WTC11 (cell line): ENCODE data around the gene TMCC1. TPM values are rescaled to one million over a fixed set of nuclear protein-coding genes. Genes with fewer than 3 reads are reported as not detected.

Experiments
- ATAC-seq: fragments of 200-7000 bp; cut with Tn5 transposase; 2 replicates; pipeline ENCODE4 v1.10.0; 2021; ENCODE audit warnings: mild to moderate bottlenecking, moderate library complexity
- CTCF ChIA-PET: fragments of 300-600 bp; sonication (Branson Sonifier 250); formaldehyde crosslinking; loops from one replicate; lab custom pipeline; 2021; ENCODE audit warnings: antibody characterized with exemption; lab: Charles Lee
- POLR2A ChIA-PET: fragments of 350-600 bp; sonication (Branson Sonifier 250); formaldehyde crosslinking; loops from one replicate; lab custom pipeline; 2021; ENCODE audit warnings: antibody characterized with exemption; lab: Charles Lee
- DNase-seq: peaks from one replicate; pipeline ENCODE4 v3.0.0; 2021; ENCODE audit warnings: low spot score
- H3K27ac Mint-ChIP-seq: 2 replicates; pipeline ENCODE4 v1.8.0; 2021; ENCODE audit warnings: mixed read lengths
- H3K27me3 Mint-ChIP-seq: 2 replicates; pipeline ENCODE4 v1.8.0; 2021; ENCODE audit warnings: low read depth, mild to moderate bottlenecking, moderate library complexity, mixed read lengths
- H3K36me3 Mint-ChIP-seq: 2 replicates; pipeline ENCODE4 v1.8.0; 2021; ENCODE audit warnings: mixed read lengths
- H3K4me1 Mint-ChIP-seq: 2 replicates; pipeline ENCODE4 v1.8.0; 2022; ENCODE audit warnings: mixed read lengths
- H3K4me3 Mint-ChIP-seq: 2 replicates; pipeline ENCODE4 v1.8.0; 2021; ENCODE audit warnings: mild to moderate bottlenecking, moderate library complexity, mixed read lengths
- H3K9me3 Mint-ChIP-seq: 2 replicates; pipeline ENCODE4 v1.8.0; 2021; ENCODE audit warnings: mixed read lengths
- FOXJ3 ChIP-seq: sonication (generic); formaldehyde crosslinking; IDR thresholded peaks from 2 replicates; pipeline ENCODE4 v1.9.0; 2021; ENCODE audit warnings: missing genetic modification reagents, mild to moderate bottlenecking, borderline replicate concordance
- JAZF1 ChIP-seq: fragments of 250-450 bp; sonication (Bioruptor Pico); IDR thresholded peaks from 2 replicates; pipeline ENCODE4 v1.9.0; 2021; ENCODE audit warnings: moderate library complexity, mild to moderate bottlenecking, inconsistent platforms
- KAT7 ChIP-seq: sonication (generic); formaldehyde crosslinking; IDR thresholded peaks from 2 replicates; pipeline ENCODE4 v1.8.1; 2023; ENCODE audit warnings: missing genetic modification reagents, mild to moderate bottlenecking, borderline replicate concordance
- PRRX2 ChIP-seq: fragments of 250-450 bp; sonication (Bioruptor Pico); IDR thresholded peaks from 2 replicates; pipeline ENCODE4 v1.8.0; 2021; ENCODE audit warnings: mild to moderate bottlenecking
- RORB ChIP-seq: fragments of 250-450 bp; sonication (Bioruptor Pico); IDR thresholded peaks from 2 replicates; pipeline ENCODE4 v1.9.0; 2021; ENCODE audit warnings: mild to moderate bottlenecking
- SOX15 ChIP-seq: fragments of 250-450 bp; sonication (Bioruptor Pico); IDR thresholded peaks from 2 replicates; pipeline ENCODE4 v1.9.0; 2021; ENCODE audit warnings: mild to moderate bottlenecking
- TCF7 ChIP-seq: sonication (generic); formaldehyde crosslinking; IDR thresholded peaks from 2 replicates; pipeline ENCODE4 v1.8.0; 2022; ENCODE audit warnings: mild to moderate bottlenecking, low read depth, missing genetic modification reagents, moderate library complexity
- TEAD4 ChIP-seq: sonication (generic); formaldehyde crosslinking; IDR thresholded peaks from 2 replicates; pipeline ENCODE4 v1.8.0; 2022; ENCODE audit warnings: mild to moderate bottlenecking, missing genetic modification reagents
- TP53 ChIP-seq: sonication (generic); formaldehyde crosslinking; IDR thresholded peaks from 2 replicates; pipeline ENCODE4 v1.8.1; 2023; ENCODE audit warnings: mild to moderate bottlenecking, missing genetic modification reagents
- ZNF317 ChIP-seq: sonication (generic); formaldehyde crosslinking; IDR thresholded peaks from 2 replicates; pipeline ENCODE4 v1.8.1; 2023; ENCODE audit warnings: low read depth, mild to moderate bottlenecking, moderate library complexity, missing genetic modification reagents, borderline replicate concordance
- ZNF423 ChIP-seq: fragments of 250-450 bp; sonication (Bioruptor Pico); IDR thresholded peaks from 2 replicates; pipeline ENCODE4 v2.1.2; 2022; ENCODE audit warnings: mild to moderate bottlenecking, moderate library complexity
- total RNA-seq: library from RNA; stranded (reverse); gene quantifications from 3 replicates; pipeline ENCODE4 v1.2.3, GENCODE V29; 2021
- TF ChIP-seq, protein P1 (sequence below): sonication (generic); formaldehyde crosslinking; conservative IDR thresholded peaks from 2 replicates; pipeline ENCODE4 v1.8.1; 2023; ENCODE audit warnings: mild to moderate bottlenecking, low read depth, missing genetic modification reagents, moderate library complexity
- TF ChIP-seq, protein P2 (sequence below): sonication (generic); formaldehyde crosslinking; IDR thresholded peaks from 2 replicates; pipeline ENCODE4 v1.8.0; 2022; ENCODE audit warnings: mild to moderate bottlenecking, missing genetic modification reagents
- TF ChIP-seq, protein P3 (sequence below): sonication (generic); formaldehyde crosslinking; IDR thresholded peaks from 2 replicates; pipeline ENCODE4 v1.8.1; 2023; ENCODE audit warnings: mild to moderate bottlenecking, missing genetic modification reagents, moderate library complexity
- TF ChIP-seq, protein P4 (sequence below): sonication (generic); formaldehyde crosslinking; IDR thresholded peaks from 2 replicates; pipeline ENCODE4 v1.8.0; 2022; ENCODE audit warnings: mild to moderate bottlenecking, missing genetic modification reagents
- TF ChIP-seq, protein P5 (sequence below): sonication (generic); formaldehyde crosslinking; IDR thresholded peaks from 2 replicates; pipeline ENCODE4 v1.8.0; 2023; ENCODE audit warnings: missing genetic modification reagents
- TF ChIP-seq, protein P6 (sequence below): sonication (generic); formaldehyde crosslinking; IDR thresholded peaks from 2 replicates; pipeline ENCODE4 v1.8.0; 2022; ENCODE audit warnings: mild to moderate bottlenecking, missing genetic modification reagents

The TMCC1 gene
- total RNA-seq, 1 experiment from 2014 or later, result 29.3 TPM

DNA sequence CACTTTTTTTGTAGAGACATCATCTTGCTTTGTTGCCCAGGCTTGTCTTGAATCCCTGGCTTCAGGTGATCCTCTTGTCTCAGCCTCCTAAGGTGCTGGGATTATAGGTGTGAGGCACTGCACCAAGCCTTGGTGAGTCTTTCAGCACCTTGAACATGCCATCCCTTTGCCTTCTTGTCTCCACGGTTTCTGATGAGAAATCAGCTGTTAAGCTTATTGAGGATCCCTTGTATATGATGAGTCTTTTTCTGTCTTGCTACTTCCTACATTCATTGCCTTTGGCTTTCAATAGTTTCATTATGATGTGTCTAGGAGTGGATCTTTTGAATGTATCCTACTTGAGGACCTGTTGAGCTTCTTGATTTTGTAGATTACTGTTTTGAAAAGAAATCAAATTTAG is 35.9 kb upstream of the TMCC1 start:
- Mint-ChIP-seq H3K9me3 (peaks cover 29% of the 10 kb centered on the region), H3K27ac (no peak overlapping the region), H3K4me1 (no peaks in the 10 kb centered on the region), H3K27me3 (peaks cover 8% of the 10 kb centered on the region), H3K4me3 (no peak overlapping the region), H3K36me3 (peaks cover 11% of the 10 kb centered on the region)
- ChIA-PET POLR2A (no interaction called here), CTCF (no interaction called here)
- ATAC-seq, result no peak
- no peak for DNase-seq
- 0 out of 2 replicates have a peak, but pooled peaks have one; percentile 50 for TF ChIP-seq ZNF317
- TF ChIP-seq, protein P1, sequence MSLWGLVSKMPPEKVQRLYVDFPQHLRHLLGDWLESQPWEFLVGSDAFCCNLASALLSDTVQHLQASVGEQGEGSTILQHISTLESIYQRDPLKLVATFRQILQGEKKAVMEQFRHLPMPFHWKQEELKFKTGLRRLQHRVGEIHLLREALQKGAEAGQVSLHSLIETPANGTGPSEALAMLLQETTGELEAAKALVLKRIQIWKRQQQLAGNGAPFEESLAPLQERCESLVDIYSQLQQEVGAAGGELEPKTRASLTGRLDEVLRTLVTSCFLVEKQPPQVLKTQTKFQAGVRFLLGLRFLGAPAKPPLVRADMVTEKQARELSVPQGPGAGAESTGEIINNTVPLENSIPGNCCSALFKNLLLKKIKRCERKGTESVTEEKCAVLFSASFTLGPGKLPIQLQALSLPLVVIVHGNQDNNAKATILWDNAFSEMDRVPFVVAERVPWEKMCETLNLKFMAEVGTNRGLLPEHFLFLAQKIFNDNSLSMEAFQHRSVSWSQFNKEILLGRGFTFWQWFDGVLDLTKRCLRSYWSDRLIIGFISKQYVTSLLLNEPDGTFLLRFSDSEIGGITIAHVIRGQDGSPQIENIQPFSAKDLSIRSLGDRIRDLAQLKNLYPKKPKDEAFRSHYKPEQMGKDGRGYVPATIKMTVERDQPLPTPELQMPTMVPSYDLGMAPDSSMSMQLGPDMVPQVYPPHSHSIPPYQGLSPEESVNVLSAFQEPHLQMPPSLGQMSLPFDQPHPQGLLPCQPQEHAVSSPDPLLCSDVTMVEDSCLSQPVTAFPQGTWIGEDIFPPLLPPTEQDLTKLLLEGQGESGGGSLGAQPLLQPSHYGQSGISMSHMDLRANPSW (CRISPR knock-in tag), result no peak

DNA sequence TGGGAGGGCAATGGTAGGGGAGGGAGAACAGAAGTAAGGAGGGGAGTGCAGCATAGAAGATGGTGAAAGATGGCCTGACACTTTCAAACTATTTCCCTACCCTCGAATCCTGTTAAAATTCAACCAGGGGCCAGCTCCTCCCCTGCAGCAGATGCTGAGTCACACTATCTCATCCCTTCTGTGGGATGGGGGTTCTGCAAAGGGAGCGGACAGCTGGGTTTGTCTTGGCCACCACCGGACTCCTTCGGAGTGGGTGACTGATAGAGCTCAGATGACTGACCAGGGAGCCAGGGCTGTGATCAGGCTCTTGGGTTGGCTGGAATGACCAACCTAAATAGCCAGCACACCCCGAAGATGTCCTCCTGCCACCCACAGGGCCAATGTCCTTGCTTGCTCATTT is 33.6 kb upstream of the TMCC1 start:
- no peak for DNase-seq
- Mint-ChIP-seq H3K27ac (no peak overlapping the region), H3K4me1 (no peaks in the 10 kb centered on the region), H3K36me3 (peaks cover 11% of the 10 kb centered on the region), H3K9me3 (peaks cover 29% of the 10 kb centered on the region), H3K27me3 (no peaks in the 10 kb centered on the region), H3K4me3 (no peak overlapping the region)
- ATAC-seq, result no peak
- ChIA-PET POLR2A (no interaction called here), CTCF (interaction anchor here (0.8 kb wide), 1 partner anchor 15 kb away, joined by 4 read pairs; no protein-coding TSS in a partner anchor)
- TF ChIP-seq, protein P2, sequence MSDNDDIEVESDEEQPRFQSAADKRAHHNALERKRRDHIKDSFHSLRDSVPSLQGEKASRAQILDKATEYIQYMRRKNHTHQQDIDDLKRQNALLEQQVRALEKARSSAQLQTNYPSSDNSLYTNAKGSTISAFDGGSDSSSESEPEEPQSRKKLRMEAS (CRISPR knock-in tag), result no peak
- TF ChIP-seq ZNF423 (CRISPR knock-in tag), result no peak
- TF ChIP-seq PRRX2 (CRISPR knock-in tag), result no peak
- TF ChIP-seq JAZF1 (CRISPR knock-in tag), result no peak
- no peak for TF ChIP-seq SOX15 (CRISPR knock-in tag)
- TF ChIP-seq KAT7 (CRISPR knock-in tag), result no peak

DNA sequence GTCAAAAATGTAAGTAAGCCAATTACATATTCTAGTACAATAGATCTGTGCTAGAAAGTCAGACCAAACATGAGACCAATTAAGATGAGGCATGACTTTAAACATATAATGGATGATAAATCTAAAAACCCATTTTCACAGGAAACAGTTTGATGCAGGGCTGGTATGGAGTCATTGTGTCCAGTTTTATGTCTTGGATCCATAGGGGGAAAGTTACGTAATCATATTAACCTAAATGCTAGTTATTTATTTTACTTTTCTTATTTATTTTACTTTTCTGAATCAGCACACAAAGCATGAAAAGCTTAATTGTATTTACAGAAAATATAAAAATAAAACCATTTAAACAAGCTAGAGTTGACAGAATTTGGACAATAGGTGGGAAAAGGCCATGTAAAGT is 26.3 kb upstream of the TMCC1 start:
- Mint-ChIP-seq H3K27ac (no peak overlapping the region), H3K36me3 (peaks cover 21% of the 10 kb centered on the region), H3K4me1 (no peaks in the 10 kb centered on the region), H3K27me3 (peaks cover 8% of the 10 kb centered on the region), H3K4me3 (no peak overlapping the region), H3K9me3 (peaks cover 47% of the 10 kb centered on the region)
- POLR2A ChIA-PET, result no interaction called here
- ATAC-seq, result no peak
- no peak for TF ChIP-seq FOXJ3 (CRISPR knock-in tag)
- TF ChIP-seq TP53 (CRISPR knock-in tag), result no peak
- TF ChIP-seq, protein P3, sequence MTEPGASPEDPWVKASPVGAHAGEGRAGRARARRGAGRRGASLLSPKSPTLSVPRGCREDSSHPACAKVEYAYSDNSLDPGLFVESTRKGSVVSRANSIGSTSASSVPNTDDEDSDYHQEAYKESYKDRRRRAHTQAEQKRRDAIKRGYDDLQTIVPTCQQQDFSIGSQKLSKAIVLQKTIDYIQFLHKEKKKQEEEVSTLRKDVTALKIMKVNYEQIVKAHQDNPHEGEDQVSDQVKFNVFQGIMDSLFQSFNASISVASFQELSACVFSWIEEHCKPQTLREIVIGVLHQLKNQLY (CRISPR knock-in tag), result no peak
- TF ChIP-seq, protein P4, sequence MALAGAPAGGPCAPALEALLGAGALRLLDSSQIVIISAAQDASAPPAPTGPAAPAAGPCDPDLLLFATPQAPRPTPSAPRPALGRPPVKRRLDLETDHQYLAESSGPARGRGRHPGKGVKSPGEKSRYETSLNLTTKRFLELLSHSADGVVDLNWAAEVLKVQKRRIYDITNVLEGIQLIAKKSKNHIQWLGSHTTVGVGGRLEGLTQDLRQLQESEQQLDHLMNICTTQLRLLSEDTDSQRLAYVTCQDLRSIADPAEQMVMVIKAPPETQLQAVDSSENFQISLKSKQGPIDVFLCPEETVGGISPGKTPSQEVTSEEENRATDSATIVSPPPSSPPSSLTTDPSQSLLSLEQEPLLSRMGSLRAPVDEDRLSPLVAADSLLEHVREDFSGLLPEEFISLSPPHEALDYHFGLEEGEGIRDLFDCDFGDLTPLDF (CRISPR knock-in tag), result no peak
- TF ChIP-seq, protein P5, sequence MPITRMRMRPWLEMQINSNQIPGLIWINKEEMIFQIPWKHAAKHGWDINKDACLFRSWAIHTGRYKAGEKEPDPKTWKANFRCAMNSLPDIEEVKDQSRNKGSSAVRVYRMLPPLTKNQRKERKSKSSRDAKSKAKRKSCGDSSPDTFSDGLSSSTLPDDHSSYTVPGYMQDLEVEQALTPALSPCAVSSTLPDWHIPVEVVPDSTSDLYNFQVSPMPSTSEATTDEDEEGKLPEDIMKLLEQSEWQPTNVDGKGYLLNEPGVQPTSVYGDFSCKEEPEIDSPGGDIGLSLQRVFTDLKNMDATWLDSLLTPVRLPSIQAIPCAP (CRISPR knock-in tag), result no peak
- TF ChIP-seq TCF7 (CRISPR knock-in tag), result no peak
- TF ChIP-seq, protein P6, sequence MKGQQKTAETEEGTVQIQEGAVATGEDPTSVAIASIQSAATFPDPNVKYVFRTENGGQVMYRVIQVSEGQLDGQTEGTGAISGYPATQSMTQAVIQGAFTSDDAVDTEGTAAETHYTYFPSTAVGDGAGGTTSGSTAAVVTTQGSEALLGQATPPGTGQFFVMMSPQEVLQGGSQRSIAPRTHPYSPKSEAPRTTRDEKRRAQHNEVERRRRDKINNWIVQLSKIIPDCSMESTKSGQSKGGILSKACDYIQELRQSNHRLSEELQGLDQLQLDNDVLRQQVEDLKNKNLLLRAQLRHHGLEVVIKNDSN (CRISPR knock-in tag), result no peak
- no peak for TF ChIP-seq TEAD4 (CRISPR knock-in tag)
- TF ChIP-seq RORB (CRISPR knock-in tag), result no peak
- CTCF ChIA-PET, result interaction anchor here (0.7 kb wide), 1 partner anchor 19 kb away, joined by 3 read pairs; no protein-coding TSS in a partner anchor
- DNase-seq, result no peak
